ENCODE data around the gene RAB8B. TPM values are rescaled to one million over a fixed set of nuclear protein-coding genes. Genes with fewer than 3 reads are reported as not detected.

Gene RAB8B
- total and polyA plus RNA-seq, 2 experiments from 2014 or later: 5.1 to 12.4 TPM

- H3K27ac ChIP-seq: no peak overlapping the region
- H3K9me3 ChIP-seq (ENCODE audit: low read depth): no peaks in the 10 kb centered on the region
- peaks cover 3% of the 10 kb centered on the region for H3K27me3 ChIP-seq
- no peaks in the 10 kb centered on the region for H3K36me3 ChIP-seq
- no peak for TF ChIP-seq CTCF (IDR thresholded peaks at IDR 0.05; ENCODE audit: low read depth, low read length)
- H3K4me1 ChIP-seq (ENCODE audit: low read depth): peaks cover 24% of the 10 kb centered on the region
- DNase-seq (ENCODE audit: low read depth in 1 of 2, low spot score in 1 of 2): no peak
- no peak overlapping the region for H3K4me3 ChIP-seq
These were observed 29.8 kb downstream of the RAB8B start for GRCh38 chr15:63219196-63219710.

- Histone ChIP-seq H3K36me3 (no peaks in the 10 kb centered on the region), H3K27me3 (peaks cover 7% of the 10 kb centered on the region), H3K4me1 (ENCODE audit: low read depth) (peaks cover 16% of the 10 kb centered on the region), H3K27ac (no peak overlapping the region), H3K4me3 (no peak overlapping the region), H3K9me3 (ENCODE audit: low read depth) (no peaks in the 10 kb centered on the region)
- no peak for TF ChIP-seq CTCF (IDR thresholded peaks at IDR 0.05; ENCODE audit: low read depth, low read length)
- no peak for DNase-seq (ENCODE audit: low read depth in 1 of 2, low spot score in 1 of 2)
These were observed 31.9 kb downstream of the RAB8B start for GRCh38 chr15:63221346-63221745.

- Histone ChIP-seq H3K36me3 (no peaks in the 10 kb centered on the region), H3K4me1 (ENCODE audit: low read depth) (peaks cover 3% of the 10 kb centered on the region), H3K4me3 (no peak overlapping the region), H3K27ac (no peak overlapping the region), H3K27me3 (peaks cover 7% of the 10 kb centered on the region), H3K9me3 (ENCODE audit: low read depth) (no peaks in the 10 kb centered on the region)
- no peak for DNase-seq (ENCODE audit: low read depth in 1 of 2, low spot score in 1 of 2)
- no peak for TF ChIP-seq CTCF (IDR thresholded peaks at IDR 0.05; ENCODE audit: low read depth, low read length)
These were observed 34.1 kb downstream of the RAB8B start for GRCh38 chr15:63223463-63223862.

- no peaks in the 10 kb centered on the region for H3K36me3 ChIP-seq
- no peak for DNase-seq (ENCODE audit: low read depth in 1 of 2, low spot score in 1 of 2)
- H3K27ac ChIP-seq: no peak overlapping the region
- peaks cover 7% of the 10 kb centered on the region for H3K4me1 ChIP-seq (ENCODE audit: low read depth)
- no peak overlapping the region for H3K4me3 ChIP-seq
- H3K27me3 ChIP-seq: peaks cover 7% of the 10 kb centered on the region
- H3K9me3 ChIP-seq (ENCODE audit: low read depth): no peaks in the 10 kb centered on the region
- no peak for TF ChIP-seq CTCF (IDR thresholded peaks at IDR 0.05; ENCODE audit: low read depth, low read length)
These were observed 36.0 kb downstream of the RAB8B start for GRCh38 chr15:63225381-63225780.

GRCh38 chr15:63226155-63226883 lies 36.9 kb downstream of the RAB8B start:
- H3K27ac ChIP-seq: no peak overlapping the region
- no peaks in the 10 kb centered on the region for H3K36me3 ChIP-seq
- H3K9me3 ChIP-seq (ENCODE audit: low read depth): no peaks in the 10 kb centered on the region
- H3K27me3 ChIP-seq: peaks cover 7% of the 10 kb centered on the region
- peaks cover 7% of the 10 kb centered on the region for H3K4me1 ChIP-seq (ENCODE audit: low read depth)
- no peak overlapping the region for H3K4me3 ChIP-seq
- no peak for DNase-seq (ENCODE audit: low read depth in 1 of 2, low spot score in 1 of 2)
- no peak for TF ChIP-seq CTCF (IDR thresholded peaks at IDR 0.05; ENCODE audit: low read depth, low read length)

Measured in cardiac muscle cell (in vitro differentiated cells and primary cell).